ENCODE results near the gene MSTN. TPM values are rescaled to one million over a fixed set of nuclear protein-coding genes. Genes with fewer than 3 reads are reported as not detected.

Gene MSTN
- total and polyA plus RNA-seq, 2 of the 4 experiments (the other 2 are of a cell fraction) = under 0.01 TPM; not detected in 1

GRCh38 chr2:190099890-190100697 is 37.6 kb upstream of the MSTN start:
- Histone ChIP-seq H4K5ac (ENCODE audit: low read depth, low read length) (no peak overlapping the region), H2BK120ac (ENCODE audit: low read depth, low read length) (no peak overlapping the region), H3K14ac (replicated peaks; ENCODE audit: low read depth, low read length) (no peak overlapping the region), H3K36me3 (ENCODE audit: control insufficient read depth, insufficient read depth, low read length) (no peaks in the 10 kb centered on the region), H3K9me1 (ENCODE audit: insufficient read depth, low read length) (no peaks in the 10 kb centered on the region), H3K56ac (ENCODE audit: extremely low read depth, insufficient read depth, low read length) (no peak overlapping the region), H3K18ac (ENCODE audit: low read depth, low read length) (no peak overlapping the region), H4K8ac (ENCODE audit: low read depth in 2 of 2, low read length in 2 of 2) (no peak overlapping the region), H3K4me3 (ENCODE audit: insufficient read depth, low read depth, low read length) (no peak overlapping the region), H2AK5ac (ENCODE audit: low read depth, low read length) (no peak overlapping the region), H3K23ac (ENCODE audit: low read depth, low read length) (no peak overlapping the region), H3K4me2 (ENCODE audit: low read depth, low read length) (no peak overlapping the region), H3K4me1 (ENCODE audit: control insufficient read depth, insufficient read depth, low read length) (no peaks in the 10 kb centered on the region), H3K27ac (ENCODE audit: insufficient read depth, low read length) (no peak overlapping the region), H3K79me1 (ENCODE audit: low read depth in 1 of 2, low read length in 2 of 2) (no peaks in the 10 kb centered on the region), H3K4ac (ENCODE audit: low read depth, low read length) (no peak overlapping the region), H2BK15ac (ENCODE audit: low read depth, low read length) (no peak overlapping the region), H2BK5ac (ENCODE audit: low read depth, low read length, poor library complexity, severe bottlenecking) (no peak overlapping the region), H2AFZ (replicated peaks; ENCODE audit: low read length, poor library complexity) (no peak overlapping the region), H3K9ac (ENCODE audit: low read depth, low read length) (no peak overlapping the region), H3K9me3 (ENCODE audit: control insufficient read depth, insufficient read depth, low read length) (no peaks in the 10 kb centered on the region; the same call in none of the 2 replicates), H4K20me1 (ENCODE audit: insufficient read depth, low read length) (no peaks in the 10 kb centered on the region), H3K27me3 (ENCODE audit: control insufficient read depth, insufficient read depth, low read length) (no peaks in the 10 kb centered on the region; the same call in 1 of the 2 replicates), H4K91ac (ENCODE audit: insufficient read depth, low read depth, low read length) (no peak overlapping the region), H2BK20ac (ENCODE audit: low read depth, low read length) (no peak overlapping the region), H2AK9ac (replicated peaks; ENCODE audit: low read depth, low read length, poor library complexity) (no peak overlapping the region)
- ATAC-seq (ENCODE audit: low read depth) (no peak), DNase-seq (no peak)
- in situ Hi-C loops (cut with MboI; ENCODE audit: low sequenced_read_pairs) (loop anchor here (10.0 kb wide), 1 partner anchor 185 kb away; no protein-coding TSS in a partner anchor), dilution Hi-C loops (cut with HindIII; ENCODE audit: low sequenced_read_pairs, unreplicated experiment) (no loop called here), intact Hi-C loops (cut with micrococcal nuclease) (no loop called here)
- WGBS, 2 experiments (ENCODE audit: extremely low coverage in 2 of 2, insufficient read length in 1 of 2) = no CpG with 5 or more reads among the region's 3 CpGs
- ChIA-PET CTCF (no interaction called here), POLR2A (ENCODE audit: unreplicated experiment) (no interaction called here)
- BruUV-seq (replicated peaks) = no TSS peak
- no peak for TF ChIP-seq ELK1 (IDR thresholded peaks at IDR 0.05; ENCODE audit: borderline replicate concordance, low read depth, low read length)
- no peak for TF ChIP-seq CHD1 (IDR thresholded peaks at IDR 0.05; ENCODE audit: low read depth, low read length)
- no peak for TF ChIP-seq CTCF (conservative IDR thresholded peaks at IDR 0.05; ENCODE audit: low read depth, low read length)
- no peak for TF ChIP-seq CEBPB (IDR thresholded peaks at IDR 0.05; ENCODE audit: low read depth, low read length)
- no peak for TF ChIP-seq USF2 (IDR thresholded peaks at IDR 0.05; ENCODE audit: low read depth, low read length)
- TF ChIP-seq MXI1 (IDR thresholded peaks at IDR 0.05; ENCODE audit: borderline replicate concordance, low read depth, low read length) = no peak
- no peak for TF ChIP-seq SMC3 (IDR thresholded peaks at IDR 0.05; ENCODE audit: low read depth, low read length)
- no peak for TF ChIP-seq RFX5 (IDR thresholded peaks at IDR 0.05; ENCODE audit: low read depth, low read length)
- TF ChIP-seq FOS (IDR thresholded peaks at IDR 0.05; ENCODE audit: low read depth, low read length) = no peak
- no peak for TF ChIP-seq POLR2A (IDR thresholded peaks at IDR 0.05; ENCODE audit: low read depth, low read length)
- TF ChIP-seq RCOR1 (IDR thresholded peaks at IDR 0.05; ENCODE audit: insufficient replicate concordance, low read length) = no peak
- TF ChIP-seq NFE2L2 (IDR thresholded peaks at IDR 0.05; ENCODE audit: low read depth, low read length) = no peak
- no peak for TF ChIP-seq MAFK (IDR thresholded peaks at IDR 0.05; ENCODE audit: low read depth, low read length)
- TF ChIP-seq BHLHE40 (IDR thresholded peaks at IDR 0.05; ENCODE audit: low read depth, low read length) = no peak
- no peak for TF ChIP-seq RAD21 (IDR thresholded peaks at IDR 0.05; ENCODE audit: low read length)
